ENCODE measurements around the gene MAJIN. TPM values are rescaled to one million over a fixed set of nuclear protein-coding genes. Genes with fewer than 3 reads are reported as not detected.

Gene MAJIN
- total RNA-seq, 1 experiment from 2014 or later, result not detected

DNA sequence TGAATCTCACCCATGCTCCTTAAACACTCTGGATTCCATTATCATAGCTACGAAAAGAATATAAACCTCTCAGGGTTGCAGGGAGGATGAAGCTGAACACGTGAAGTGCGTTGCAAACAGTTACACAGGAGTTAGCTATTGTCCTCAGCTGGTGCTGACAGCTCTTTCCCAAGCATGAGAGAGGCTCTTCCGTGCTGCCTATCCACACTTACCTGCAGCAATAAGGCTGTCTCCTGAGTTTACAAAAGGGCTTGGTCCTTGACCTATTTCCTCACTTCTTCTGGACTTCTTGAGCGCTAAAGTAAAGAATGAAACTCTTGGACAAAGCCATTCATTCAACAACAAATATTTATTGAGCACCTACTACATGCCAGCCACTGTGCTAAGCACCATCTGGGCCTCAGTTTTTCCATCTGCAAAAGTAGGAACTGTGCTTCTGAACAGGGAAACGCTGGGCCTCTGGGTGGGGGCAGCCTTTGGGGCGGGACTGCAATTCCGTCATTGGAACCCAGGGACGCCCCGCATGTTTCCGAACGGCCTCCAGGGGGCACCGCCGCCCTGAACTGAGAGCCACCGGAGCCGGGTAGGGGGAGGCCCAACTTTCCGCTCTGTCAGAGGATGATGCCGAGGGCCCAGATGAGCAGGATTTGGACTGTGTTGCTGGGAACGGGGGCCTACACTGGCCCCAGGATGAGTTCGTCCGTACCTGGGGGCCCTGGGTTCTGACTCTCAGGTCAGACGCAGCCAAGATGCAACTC is 41.4 kb upstream of the MAJIN start (continued):
- TF ChIP-seq, protein P1, sequence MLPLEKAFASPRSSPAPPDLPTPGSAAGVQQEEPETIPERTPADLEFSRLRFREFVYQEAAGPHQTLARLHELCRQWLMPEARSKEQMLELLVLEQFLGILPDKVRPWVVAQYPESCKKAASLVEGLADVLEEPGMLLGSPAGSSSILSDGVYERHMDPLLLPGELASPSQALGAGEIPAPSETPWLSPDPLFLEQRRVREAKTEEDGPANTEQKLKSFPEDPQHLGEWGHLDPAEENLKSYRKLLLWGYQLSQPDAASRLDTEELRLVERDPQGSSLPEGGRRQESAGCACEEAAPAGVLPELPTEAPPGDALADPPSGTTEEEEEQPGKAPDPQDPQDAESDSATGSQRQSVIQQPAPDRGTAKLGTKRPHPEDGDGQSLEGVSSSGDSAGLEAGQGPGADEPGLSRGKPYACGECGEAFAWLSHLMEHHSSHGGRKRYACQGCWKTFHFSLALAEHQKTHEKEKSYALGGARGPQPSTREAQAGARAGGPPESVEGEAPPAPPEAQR (CRISPR knock-in tag; IDR thresholded peaks at IDR 0.05), result no peak
- TF ChIP-seq, protein P2, sequence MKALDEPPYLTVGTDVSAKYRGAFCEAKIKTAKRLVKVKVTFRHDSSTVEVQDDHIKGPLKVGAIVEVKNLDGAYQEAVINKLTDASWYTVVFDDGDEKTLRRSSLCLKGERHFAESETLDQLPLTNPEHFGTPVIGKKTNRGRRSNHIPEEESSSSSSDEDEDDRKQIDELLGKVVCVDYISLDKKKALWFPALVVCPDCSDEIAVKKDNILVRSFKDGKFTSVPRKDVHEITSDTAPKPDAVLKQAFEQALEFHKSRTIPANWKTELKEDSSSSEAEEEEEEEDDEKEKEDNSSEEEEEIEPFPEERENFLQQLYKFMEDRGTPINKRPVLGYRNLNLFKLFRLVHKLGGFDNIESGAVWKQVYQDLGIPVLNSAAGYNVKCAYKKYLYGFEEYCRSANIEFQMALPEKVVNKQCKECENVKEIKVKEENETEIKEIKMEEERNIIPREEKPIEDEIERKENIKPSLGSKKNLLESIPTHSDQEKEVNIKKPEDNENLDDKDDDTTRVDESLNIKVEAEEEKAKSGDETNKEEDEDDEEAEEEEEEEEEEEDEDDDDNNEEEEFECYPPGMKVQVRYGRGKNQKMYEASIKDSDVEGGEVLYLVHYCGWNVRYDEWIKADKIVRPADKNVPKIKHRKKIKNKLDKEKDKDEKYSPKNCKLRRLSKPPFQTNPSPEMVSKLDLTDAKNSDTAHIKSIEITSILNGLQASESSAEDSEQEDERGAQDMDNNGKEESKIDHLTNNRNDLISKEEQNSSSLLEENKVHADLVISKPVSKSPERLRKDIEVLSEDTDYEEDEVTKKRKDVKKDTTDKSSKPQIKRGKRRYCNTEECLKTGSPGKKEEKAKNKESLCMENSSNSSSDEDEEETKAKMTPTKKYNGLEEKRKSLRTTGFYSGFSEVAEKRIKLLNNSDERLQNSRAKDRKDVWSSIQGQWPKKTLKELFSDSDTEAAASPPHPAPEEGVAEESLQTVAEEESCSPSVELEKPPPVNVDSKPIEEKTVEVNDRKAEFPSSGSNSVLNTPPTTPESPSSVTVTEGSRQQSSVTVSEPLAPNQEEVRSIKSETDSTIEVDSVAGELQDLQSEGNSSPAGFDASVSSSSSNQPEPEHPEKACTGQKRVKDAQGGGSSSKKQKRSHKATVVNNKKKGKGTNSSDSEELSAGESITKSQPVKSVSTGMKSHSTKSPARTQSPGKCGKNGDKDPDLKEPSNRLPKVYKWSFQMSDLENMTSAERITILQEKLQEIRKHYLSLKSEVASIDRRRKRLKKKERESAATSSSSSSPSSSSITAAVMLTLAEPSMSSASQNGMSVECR (CRISPR knock-in tag; IDR thresholded peaks at IDR 0.05; ENCODE audit: borderline replicate concordance), result no peak
- TF ChIP-seq, protein P3, sequence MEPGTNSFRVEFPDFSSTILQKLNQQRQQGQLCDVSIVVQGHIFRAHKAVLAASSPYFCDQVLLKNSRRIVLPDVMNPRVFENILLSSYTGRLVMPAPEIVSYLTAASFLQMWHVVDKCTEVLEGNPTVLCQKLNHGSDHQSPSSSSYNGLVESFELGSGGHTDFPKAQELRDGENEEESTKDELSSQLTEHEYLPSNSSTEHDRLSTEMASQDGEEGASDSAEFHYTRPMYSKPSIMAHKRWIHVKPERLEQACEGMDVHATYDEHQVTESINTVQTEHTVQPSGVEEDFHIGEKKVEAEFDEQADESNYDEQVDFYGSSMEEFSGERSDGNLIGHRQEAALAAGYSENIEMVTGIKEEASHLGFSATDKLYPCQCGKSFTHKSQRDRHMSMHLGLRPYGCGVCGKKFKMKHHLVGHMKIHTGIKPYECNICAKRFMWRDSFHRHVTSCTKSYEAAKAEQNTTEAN (CRISPR knock-in tag; IDR thresholded peaks at IDR 0.05), result no peak
- no peak; the same call in 1 of the 2 replicates for TF ChIP-seq ATF1 (CRISPR knock-in tag; IDR thresholded peaks at IDR 0.05)
- no peak for TF ChIP-seq MXD4 (CRISPR knock-in tag; IDR thresholded peaks at IDR 0.05; ENCODE audit: borderline replicate concordance)
- TF ChIP-seq NFATC4 (CRISPR knock-in tag; IDR thresholded peaks at IDR 0.05), result no peak
- TF ChIP-seq, protein P4, sequence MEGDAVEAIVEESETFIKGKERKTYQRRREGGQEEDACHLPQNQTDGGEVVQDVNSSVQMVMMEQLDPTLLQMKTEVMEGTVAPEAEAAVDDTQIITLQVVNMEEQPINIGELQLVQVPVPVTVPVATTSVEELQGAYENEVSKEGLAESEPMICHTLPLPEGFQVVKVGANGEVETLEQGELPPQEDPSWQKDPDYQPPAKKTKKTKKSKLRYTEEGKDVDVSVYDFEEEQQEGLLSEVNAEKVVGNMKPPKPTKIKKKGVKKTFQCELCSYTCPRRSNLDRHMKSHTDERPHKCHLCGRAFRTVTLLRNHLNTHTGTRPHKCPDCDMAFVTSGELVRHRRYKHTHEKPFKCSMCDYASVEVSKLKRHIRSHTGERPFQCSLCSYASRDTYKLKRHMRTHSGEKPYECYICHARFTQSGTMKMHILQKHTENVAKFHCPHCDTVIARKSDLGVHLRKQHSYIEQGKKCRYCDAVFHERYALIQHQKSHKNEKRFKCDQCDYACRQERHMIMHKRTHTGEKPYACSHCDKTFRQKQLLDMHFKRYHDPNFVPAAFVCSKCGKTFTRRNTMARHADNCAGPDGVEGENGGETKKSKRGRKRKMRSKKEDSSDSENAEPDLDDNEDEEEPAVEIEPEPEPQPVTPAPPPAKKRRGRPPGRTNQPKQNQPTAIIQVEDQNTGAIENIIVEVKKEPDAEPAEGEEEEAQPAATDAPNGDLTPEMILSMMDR (IDR thresholded peaks at IDR 0.05), result peak; percentile 60

DNA sequence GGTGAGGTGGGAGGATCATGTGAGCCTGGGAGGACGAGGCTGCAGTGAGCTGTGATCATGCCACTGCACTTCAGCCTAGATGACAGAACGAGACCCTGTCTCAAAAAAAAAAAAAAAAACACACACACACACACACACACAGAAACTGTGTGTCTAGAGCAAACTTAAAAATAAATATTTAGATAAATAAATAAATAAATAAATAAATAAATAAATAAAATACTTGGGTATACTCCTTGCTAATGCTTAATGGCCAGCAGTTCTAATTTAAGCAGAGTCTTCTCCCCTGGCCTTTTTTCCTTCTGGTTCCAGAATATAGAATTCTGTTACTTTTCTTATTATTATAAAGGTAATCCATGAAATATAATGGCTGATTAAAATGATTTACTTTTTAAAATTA is 37.0 kb upstream of the MAJIN start:
- Mint-ChIP-seq H3K4me3 (no peak overlapping the region), H3K9me3 (no peaks in the 10 kb centered on the region), H3K36me3 (no peaks in the 10 kb centered on the region), H3K27ac (no peak overlapping the region), H3K27me3 (ENCODE audit: low read depth) (no peaks in the 10 kb centered on the region), H3K4me1 (peaks cover 7% of the 10 kb centered on the region)
- CTCF ChIA-PET, result interaction anchor here (1.4 kb wide), 1 partner anchor 12 kb away, joined by 9 read pairs; the partner anchor contains the start of gene BATF2
- DNase-seq (ENCODE audit: low spot score) (no peak), ATAC-seq (no peak)
- TF ChIP-seq ATF3 (CRISPR knock-in tag; conservative IDR thresholded peaks at IDR 0.05) (no peak), ZBTB21 (CRISPR knock-in tag; IDR thresholded peaks at IDR 0.05; ENCODE audit: borderline replicate concordance) (no peak), ZNF512 (CRISPR knock-in tag; IDR thresholded peaks at IDR 0.05; ENCODE audit: borderline replicate concordance) (no peak), SMAD3 (CRISPR knock-in tag; IDR thresholded peaks at IDR 0.05; ENCODE audit: borderline replicate concordance) (no peak), ZNF121 (CRISPR knock-in tag; IDR thresholded peaks at IDR 0.05) (no peak)
- TF ChIP-seq, protein P5, sequence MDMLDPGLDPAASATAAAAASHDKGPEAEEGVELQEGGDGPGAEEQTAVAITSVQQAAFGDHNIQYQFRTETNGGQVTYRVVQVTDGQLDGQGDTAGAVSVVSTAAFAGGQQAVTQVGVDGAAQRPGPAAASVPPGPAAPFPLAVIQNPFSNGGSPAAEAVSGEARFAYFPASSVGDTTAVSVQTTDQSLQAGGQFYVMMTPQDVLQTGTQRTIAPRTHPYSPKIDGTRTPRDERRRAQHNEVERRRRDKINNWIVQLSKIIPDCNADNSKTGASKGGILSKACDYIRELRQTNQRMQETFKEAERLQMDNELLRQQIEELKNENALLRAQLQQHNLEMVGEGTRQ (CRISPR knock-in tag; IDR thresholded peaks at IDR 0.05), result no peak
- POLR2A ChIA-PET, result no interaction called here

Data from WTC11 (cell line).